ENCODE results near the gene AK4. TPM values are rescaled to one million over a fixed set of nuclear protein-coding genes. Genes with fewer than 3 reads are reported as not detected.

AK4 gene
- total RNA-seq, 4 donors from 2014 or later = 39.9 to 83.2 (median 49.0) TPM

GRCh38 chr1:65164633-65165032 is 16.6 kb downstream of the AK4 start:
- no peak overlapping the region for H3K4me3 ChIP-seq (ENCODE audit: low read depth, poor library complexity, severe bottlenecking)
- intact Hi-C loops (cut with DNase I; ENCODE audit: low total_unique reads) = no loop called here
- no peak for DNase-seq (ENCODE audit: low spot score in 2 of 2)
- TF ChIP-seq POLR2A (IDR thresholded peaks at IDR 0.05) (no peak), CTCF (IDR thresholded peaks at IDR 0.05) (no peak)

GRCh38 chr1:65165269-65165993 is 17.4 kb downstream of the AK4 start:
- TF ChIP-seq POLR2A (IDR thresholded peaks at IDR 0.05) (no peak), CTCF (IDR thresholded peaks at IDR 0.05) (no peak)
- DNase-seq (ENCODE audit: low spot score in 2 of 2) = peak in 1 of 2 donors; percentile 81
- WGBS, 2 donors = 78 to 80% methylated on average over 5 of the region's 5 CpGs
- intact Hi-C loops (cut with DNase I; ENCODE audit: low total_unique reads) = no loop called here
- H3K4me3 ChIP-seq (ENCODE audit: low read depth, poor library complexity, severe bottlenecking) = no peak overlapping the region

DNA sequence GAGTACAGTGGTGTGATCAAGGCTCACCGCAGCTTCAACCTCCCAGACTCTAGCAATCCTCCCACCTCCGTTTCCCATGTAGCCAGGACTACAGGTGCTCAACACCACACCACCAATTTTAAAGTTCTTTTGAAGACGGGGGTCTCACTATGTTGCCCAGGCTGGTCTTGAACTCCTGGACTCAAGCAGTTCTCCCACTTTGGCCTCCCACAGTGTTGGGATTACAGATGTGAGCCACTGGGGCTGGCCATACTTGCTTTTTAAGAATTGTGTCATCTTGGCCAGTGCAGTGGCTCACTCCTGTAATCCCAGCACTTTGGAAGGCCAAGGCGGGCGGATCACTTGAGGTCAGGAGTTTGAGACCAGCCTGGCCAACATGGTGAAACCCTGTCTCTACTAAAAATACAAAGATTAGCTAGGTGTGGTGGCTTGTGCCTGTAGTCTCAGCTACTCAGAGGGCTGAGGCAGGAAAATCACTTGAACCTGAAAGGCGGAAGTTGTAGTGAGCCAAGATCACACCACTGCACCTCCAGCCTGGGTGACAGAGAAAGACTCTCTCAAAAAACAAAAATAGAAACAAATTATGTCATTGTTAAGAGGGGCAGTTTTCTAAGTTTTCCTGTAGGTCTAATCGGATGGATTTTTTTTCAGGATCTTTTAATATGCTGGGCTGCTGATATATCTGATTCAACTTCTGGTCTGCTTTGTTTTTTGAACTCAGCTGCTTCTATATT is 18.7 kb downstream of the AK4 start:
- no peak overlapping the region for H3K4me3 ChIP-seq (ENCODE audit: low read depth, poor library complexity, severe bottlenecking)
- peak in 1 of 2 donors; percentile 45 for DNase-seq (ENCODE audit: low spot score in 2 of 2)
- 89 to 91% methylated on average over 7 of the region's 7 CpGs for WGBS, 2 donors
- TF ChIP-seq POLR2A (IDR thresholded peaks at IDR 0.05) (no peak), CTCF (IDR thresholded peaks at IDR 0.05) (no peak)
- intact Hi-C loops (cut with DNase I; ENCODE audit: low total_unique reads) = no loop called here

DNA sequence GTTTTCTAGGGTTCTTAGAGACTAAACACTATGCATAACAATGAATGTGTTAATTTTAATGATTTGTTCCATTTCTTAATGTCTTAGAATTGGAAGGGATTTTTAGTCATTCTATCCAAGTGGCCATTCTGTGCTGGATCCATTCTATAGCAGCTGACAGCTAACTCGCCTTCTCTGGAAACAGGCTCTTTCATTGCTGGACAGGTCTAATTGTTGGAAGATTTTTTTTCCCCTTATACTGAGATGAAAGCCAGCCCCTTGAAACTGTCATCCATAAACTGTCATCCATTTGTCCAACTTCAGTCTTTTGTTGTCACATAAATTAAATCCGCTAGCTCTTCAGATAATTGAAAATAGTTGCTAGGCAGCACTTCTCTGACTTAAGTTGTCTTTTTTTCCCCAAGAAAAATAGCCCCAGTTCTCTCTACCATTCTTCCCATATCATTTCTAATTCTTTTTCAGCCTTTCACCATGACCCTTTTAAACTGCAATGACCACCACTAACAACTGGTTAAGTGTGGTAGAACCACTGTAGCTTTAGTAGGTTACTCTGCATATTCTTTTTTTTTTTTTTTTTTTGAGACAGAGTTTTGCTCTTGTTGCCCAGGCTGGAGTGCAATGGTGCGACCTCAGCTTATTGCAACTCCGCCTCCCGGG is 19.7 kb downstream of the AK4 start:
- 91 to 98% methylated on average over 5 of the region's 5 CpGs for WGBS, 2 donors
- intact Hi-C loops (cut with DNase I; ENCODE audit: low total_unique reads) = no loop called here

GRCh38 chr1:65168867-65169266 is 20.9 kb downstream of the AK4 start:
- no peak for TF ChIP-seq CTCF (IDR thresholded peaks at IDR 0.05)
- TF ChIP-seq POLR2A (IDR thresholded peaks at IDR 0.05) = no peak
- intact Hi-C loops (cut with DNase I; ENCODE audit: low total_unique reads) = no loop called here
- H3K4me3 ChIP-seq (ENCODE audit: low read depth, poor library complexity, severe bottlenecking) = no peak overlapping the region
- 89 to 90% methylated on average over 4 of the region's 4 CpGs for WGBS, 2 donors
- DNase-seq (ENCODE audit: low spot score in 2 of 2) = peak in 1 of 2 donors; percentile 58

More for the DNA sequence above, 19.7 kb downstream of the AK4 start:
- no peak for TF ChIP-seq CTCF (IDR thresholded peaks at IDR 0.05)
- no peak for TF ChIP-seq POLR2A (IDR thresholded peaks at IDR 0.05)
- DNase-seq (ENCODE audit: low spot score in 2 of 2) = no peak
- no peak overlapping the region for H3K4me3 ChIP-seq (ENCODE audit: low read depth, poor library complexity, severe bottlenecking)

All from lower leg skin (tissue), 4 donors.